DMS153 (cell line): ENCODE measurements around the gene AGPAT1.
A peak's percentile ranks its signal among the peaks of the same experiment; 100 is the strongest.
"Not testable (repeated sequence)": the region's sequence is repeated elsewhere in the genome, so short reads cannot be mapped to it uniquely, and the experiment has no call there.

Source experiments
- DNase-seq: peaks from one replicate; lab custom pipeline; 2025; lab: John Stamatoyannopoulos, UW

The AGPAT1 gene

GRCh38 chr6:32175711-32176475, at the start of gene AGPAT1:
Gene AGPAT1, minus strand, starts transcription at chr6:32176084. Its CDS starts 4,588 bp downstream, at chr6:32171496.
- peak; percentile 90 for DNase-seq

GRCh38 chr6:32224696-32225095, 48.8 kb upstream of the AGPAT1 start:
- DNase-seq, result no peak

GRCh38 chr6:32223258-32224235, 47.7 kb upstream of the AGPAT1 start, which contains the start of gene NOTCH4:
Gene NOTCH4, minus strand, starts transcription at chr6:32224067. Its CDS starts 139 bp downstream, at chr6:32223928.
- no peak for DNase-seq

GRCh38 chr6:32222333-32223230, 46.7 kb upstream of the AGPAT1 start:
- no peak for DNase-seq

- DNase-seq, result no peak
Measured at GRCh38 chr6:32220021-32220420, 44.1 kb upstream of the AGPAT1 start.

GRCh38 chr6:32218167-32218566, 42.3 kb upstream of the AGPAT1 start:
- DNase-seq, result no peak

GRCh38 chr6:32216998-32217397, 41.1 kb upstream of the AGPAT1 start:
- DNase-seq, result no peak

GRCh38 chr6:32216285-32216684, 40.4 kb upstream of the AGPAT1 start:
- no peak for DNase-seq

- no peak for DNase-seq
Measured at GRCh38 chr6:32215617-32216016, 39.7 kb upstream of the AGPAT1 start.

GRCh38 chr6:32214126-32214525, 38.2 kb upstream of the AGPAT1 start:
- DNase-seq, result no peak

GRCh38 chr6:32213649-32214048, 37.8 kb upstream of the AGPAT1 start:
- no peak for DNase-seq

GRCh38 chr6:32212076-32212760, 36.3 kb upstream of the AGPAT1 start:
- DNase-seq, result no peak

- not testable (repeated sequence) for DNase-seq
Measured at GRCh38 chr6:32211432-32211831, 35.5 kb upstream of the AGPAT1 start.

GRCh38 chr6:32210191-32210601, 34.3 kb upstream of the AGPAT1 start:
- no peak for DNase-seq

- no peak for DNase-seq
Measured at GRCh38 chr6:32208996-32209395, 33.1 kb upstream of the AGPAT1 start.

GRCh38 chr6:32204268-32204715, 28.4 kb upstream of the AGPAT1 start:
- no peak for DNase-seq

- no peak for DNase-seq
Measured at GRCh38 chr6:32203426-32204267, 27.8 kb upstream of the AGPAT1 start.

- DNase-seq, result no peak
Measured at GRCh38 chr6:32202186-32202585, 26.3 kb upstream of the AGPAT1 start.

GRCh38 chr6:32200711-32201475, 25.0 kb upstream of the AGPAT1 start:
- DNase-seq, result no peak
